Heart left ventricle (tissue), 16 donors: Measurements from ENCODE around the gene MPDU1. TPM values are rescaled to one million over a fixed set of nuclear protein-coding genes. Genes with fewer than 3 reads are reported as not detected.
A peak's percentile ranks its signal among the peaks of the same experiment; 100 is the strongest.

Source experiments
- ATAC-seq, 4 donors: fragments of 200-7000 bp; cut with Tn5 transposase; one replicate each; pipeline ENCODE4 v1.9.1; 2020 to 2022; ENCODE audit warnings: moderate library complexity in 4 of 4, mild to moderate bottlenecking in 3 of 4, moderate number of reproducible peaks in 1 of 4
- DNase-seq, 5 donors: peaks; one replicate each; pipeline ENCODE4 v3.0.0-alpha.2; 2020
- H3K27ac ChIP-seq, 12 donors: fragments of 200-600 bp; sonication (generic) in 4 of 12; one replicate each; pipeline versions ENCODE4 v1.5.0 to v1.8.0; 2016 to 2022; ENCODE audit warnings: mild to moderate bottlenecking in 2 of 12
- H3K27me3 ChIP-seq, 9 donors: fragments of 200-600 bp; sonication (generic) in 2 of 9; one replicate each; pipeline versions ENCODE4 v1.5.1 to v1.8.0; 2016 to 2022; ENCODE audit warnings: mild to moderate bottlenecking in 3 of 9
- H3K36me3 ChIP-seq, 9 donors: fragments of 200-600 bp; sonication (generic) in 2 of 9; one replicate each; pipeline versions ENCODE4 v1.5.0 to v1.8.0; 2018 to 2022; ENCODE audit warnings: mild to moderate bottlenecking in 2 of 9
- H3K4me1 ChIP-seq, 12 donors: fragments of 200-600 bp; sonication (generic) in 4 of 12; one replicate each; pipeline versions ENCODE4 v1.5.0 to v1.8.0; 2016 to 2022; ENCODE audit warnings: mild to moderate bottlenecking in 3 of 12
- H3K4me3 ChIP-seq, 12 donors: fragments of 200-600 bp; sonication (generic) in 4 of 12; one replicate each; pipeline versions ENCODE4 v1.5.0 to v1.8.0; 2017 to 2022; ENCODE audit warnings: mild to moderate bottlenecking in 9 of 12, moderate library complexity in 4 of 12
- H3K9me3 ChIP-seq, 12 donors: fragments of 200-600 bp; sonication (generic) in 4 of 12; one replicate each; pipeline versions ENCODE4 v1.5.0 to v1.8.0; 2016 to 2022; ENCODE audit warnings: mild to moderate bottlenecking in 1 of 12
- POLR2A ChIP-seq, 2 donors: fragments of 450-650 bp; IDR thresholded peaks; one replicate each; pipeline ENCODE4 v1.6.1; 2017; ENCODE audit warnings: antibody characterized with exemption in 2 of 2, mild to moderate bottlenecking in 2 of 2, moderate library complexity in 2 of 2
- WGBS, 4 donors: extraction: QIAGEN DNeasy Blood & Tissue Kit in 2 of 4; methylation state at CpG; one replicate each; pipeline versions ENCODE4 v1.1.5 to v1.1.7; 2013 to 2018; 5-methylcytosine and 5-hydroxymethylcytosine counted together
- intact Hi-C, 10 donors: fragments of 100-400 bp; cut with DNase I; formaldehyde crosslinking; loops; one replicate each; pipeline versions ENCODE4 v1.11.1 to v1.14.2; 2022
- polyA plus RNA-seq, 2 donors: library from polyadenylated mRNA; stranded (reverse); fragments of 200-250 nt; gene quantifications; one replicate each; pipeline ENCODE4 v1.2.3, GENCODE V29; 2013
- total RNA-seq, 9 donors: library from RNA; depleted of rRNA in 2 of 9; stranded (reverse); fragments of >200 nt in 2 of 9; fragmentation: NEBNext Ultra II Directional in 3 of 9; extraction: Animal tissue kit (Norgen Biotek cat#: 25700) in 3 of 9; gene quantifications; one replicate each; pipeline versions ENCODE4 v1.1.0 to v1.2.4, GENCODE V29; 2016 to 2023
- TF ChIP-seq, protein P1 (sequence below), 12 donors: fragments of 200-600 bp; sonication (generic) in 4 of 12; IDR thresholded peaks; one replicate each; pipeline versions ENCODE4 v1.5.0 to v1.8.0; 2018 to 2022; ENCODE audit warnings: antibody characterized with exemption in 12 of 12, mild to moderate bottlenecking in 5 of 12
- donor health status: ischemic (EF 13 %, LVEDD 7.1; RV severe dilation, severe dysfunction).
- donor health status: healthy with polysubstance abuse.
- donor health status: DM: no; HTN: yes; CAD: no.
- donor health status: DM: no; HTN: no; CAD: no.
- donor health status: ischemic (EF 25% LVEDD 6.9; RV normal size, moderate dysfunction).
- donor health status: ischemic (EF 25% LVEDD 5.7; RV mildly dilated, moderate dysfunction).
- donor health status: healthy.
- donor health status: DM: yes; HTN: yes; CAD: no.
- donor health status: ischemic (EF 35%, LVEDD 5.7; RV mildly dilated, moderate dysfunction).
- donor health status: nonischemic (EF 11% LVEDD 7.7; RV severe dilation, severe dysfunction).
- donor health status: DM: yes; HTN: yes; CAD: no.
- donor health status: PGD.
- donor health status: ischemic (EF 29% LVEDD 5.4; RV normal size, mild dysfunction).
- donor health status: nonischemic (EF 23%, LVEDD 6.1; RV moderate dilation, normal function).

Gene MPDU1
- total and polyA plus RNA-seq, 11 donors = 18.4 to 106 (median 33.3) TPM

DNA sequence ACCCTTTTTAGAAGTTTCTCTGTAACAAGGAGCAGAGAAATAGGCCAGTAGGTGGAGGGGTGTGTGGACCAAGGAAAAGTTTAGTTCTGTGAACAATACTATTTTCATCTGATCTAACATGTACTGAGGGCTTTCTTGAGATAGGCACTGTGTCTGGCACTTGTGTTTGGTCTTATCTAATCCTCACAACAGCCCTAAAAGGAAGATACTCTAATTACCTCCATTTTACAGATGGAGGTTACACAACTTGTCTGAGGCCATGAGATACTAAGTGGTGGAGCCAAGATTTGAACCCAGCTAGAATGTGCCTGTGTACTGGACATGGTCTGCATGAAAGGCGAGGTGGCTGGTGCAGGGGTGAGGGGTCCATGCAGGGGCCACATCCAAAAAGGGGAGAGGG, 30.3 kb upstream of the MPDU1 start:
- no peaks in the 10 kb centered on the region for H3K27me3 ChIP-seq
- H3K4me3 ChIP-seq = no peak overlapping the region
- WGBS, 4 donors = 95 to 100% (median 99%) methylated on average over 1 of the region's 1 CpG
- TF ChIP-seq, protein P1, sequence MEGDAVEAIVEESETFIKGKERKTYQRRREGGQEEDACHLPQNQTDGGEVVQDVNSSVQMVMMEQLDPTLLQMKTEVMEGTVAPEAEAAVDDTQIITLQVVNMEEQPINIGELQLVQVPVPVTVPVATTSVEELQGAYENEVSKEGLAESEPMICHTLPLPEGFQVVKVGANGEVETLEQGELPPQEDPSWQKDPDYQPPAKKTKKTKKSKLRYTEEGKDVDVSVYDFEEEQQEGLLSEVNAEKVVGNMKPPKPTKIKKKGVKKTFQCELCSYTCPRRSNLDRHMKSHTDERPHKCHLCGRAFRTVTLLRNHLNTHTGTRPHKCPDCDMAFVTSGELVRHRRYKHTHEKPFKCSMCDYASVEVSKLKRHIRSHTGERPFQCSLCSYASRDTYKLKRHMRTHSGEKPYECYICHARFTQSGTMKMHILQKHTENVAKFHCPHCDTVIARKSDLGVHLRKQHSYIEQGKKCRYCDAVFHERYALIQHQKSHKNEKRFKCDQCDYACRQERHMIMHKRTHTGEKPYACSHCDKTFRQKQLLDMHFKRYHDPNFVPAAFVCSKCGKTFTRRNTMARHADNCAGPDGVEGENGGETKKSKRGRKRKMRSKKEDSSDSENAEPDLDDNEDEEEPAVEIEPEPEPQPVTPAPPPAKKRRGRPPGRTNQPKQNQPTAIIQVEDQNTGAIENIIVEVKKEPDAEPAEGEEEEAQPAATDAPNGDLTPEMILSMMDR (IDR thresholded peaks at IDR 0.05) = no peak
- TF ChIP-seq POLR2A (IDR thresholded peaks at IDR 0.05) = no peak
- no peak for DNase-seq
- peaks cover 6 to 70% (median 25%) of the 10 kb centered on the region in 12 donors for H3K4me1 ChIP-seq
- peaks cover 0 to 21% (median 6%) of the 10 kb centered on the region in 9 donors for H3K36me3 ChIP-seq
- H3K9me3 ChIP-seq = no peaks in the 10 kb centered on the region
- no peak for ATAC-seq
- intact Hi-C loops = loop anchor here in 1 of 10 donors (10.0 kb wide), 1 partner anchor 199 kb away; the partner anchor contains the start of genes KCTD11 and TMEM95
- H3K27ac ChIP-seq = peak overlapping the region in 4 of 12 donors; percentile 24 to 95 (median 32)

DNA sequence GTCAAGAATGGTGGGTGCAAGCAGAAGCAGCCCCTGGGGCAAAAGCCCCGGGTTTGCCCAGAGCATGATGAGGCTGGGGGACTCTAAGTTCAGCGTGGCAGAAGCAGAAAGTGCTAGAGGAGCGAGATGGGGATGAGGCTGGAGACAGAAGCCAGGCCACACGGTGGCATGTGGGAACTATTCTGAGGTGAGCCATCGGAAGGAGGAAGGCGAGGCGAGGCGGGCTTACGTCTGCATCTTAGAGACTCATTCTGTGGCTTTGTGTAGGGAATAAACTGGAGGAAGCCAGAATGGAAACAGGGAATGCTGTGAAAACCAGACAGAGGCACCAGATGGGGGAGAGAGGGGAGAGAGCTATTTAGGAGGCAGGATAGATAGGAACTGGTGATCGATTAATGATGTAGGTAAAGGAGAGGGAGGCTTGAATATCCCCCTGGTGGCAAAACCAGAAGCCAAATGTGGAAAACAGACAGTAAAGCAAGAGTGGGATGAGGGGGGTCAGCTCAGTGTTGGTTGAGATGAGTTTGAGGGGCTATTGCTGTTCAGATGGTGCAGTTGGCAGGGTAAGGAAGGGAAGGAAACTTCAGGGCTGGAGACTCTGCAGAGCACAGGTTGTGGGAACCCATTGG, 28.2 kb upstream of the MPDU1 start:
- H3K36me3 ChIP-seq = peaks cover 0 to 20% (median 5%) of the 10 kb centered on the region in 9 donors
- ATAC-seq = no peak
- H3K27ac ChIP-seq = peak overlapping the region in 1 of 12 donors; percentile 19
- no peaks in the 10 kb centered on the region for H3K9me3 ChIP-seq
- no peak for TF ChIP-seq POLR2A (IDR thresholded peaks at IDR 0.05)
- TF ChIP-seq, protein P1 (IDR thresholded peaks at IDR 0.05) = no peak
- H3K4me3 ChIP-seq = no peak overlapping the region
- peaks cover 11 to 77% (median 35%) of the 10 kb centered on the region in 12 donors for H3K4me1 ChIP-seq
- intact Hi-C loops = loop anchor here in 4 of 10 donors (5.0 to 10.0 kb wide), 5 partner anchors 38 to 203 kb away; partner anchors contain the start of genes KCTD11 (in 2 of the 4) and TMEM95 (in 2 of the 4)
- DNase-seq = no peak
- 63 to 73% (median 70%) methylated on average over 10 of the region's 10 CpGs for WGBS, 4 donors
- no peaks in the 10 kb centered on the region for H3K27me3 ChIP-seq

DNA sequence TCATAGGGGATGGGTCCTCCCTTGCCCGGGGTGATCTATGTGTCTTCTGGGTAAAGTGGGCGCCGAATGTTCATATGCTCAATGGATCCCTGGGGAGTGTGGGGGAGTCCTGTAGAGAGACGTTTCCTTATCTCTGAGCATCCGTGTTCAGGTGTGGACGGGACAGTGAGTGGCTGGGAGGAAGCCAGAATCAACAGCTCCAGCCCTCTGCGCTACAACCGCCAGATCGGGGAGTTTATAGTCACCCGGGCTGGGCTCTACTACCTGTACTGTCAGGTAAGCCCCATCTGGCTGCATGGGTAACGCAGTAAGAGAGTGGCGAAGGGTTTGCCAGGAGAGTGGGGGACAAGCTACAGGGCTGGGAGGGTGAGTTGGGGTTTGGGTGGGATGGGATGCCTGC, 27.0 kb upstream of the MPDU1 start:
- intact Hi-C loops = loop anchor here in 4 of 10 donors (5.0 to 10.0 kb wide), 5 partner anchors 39 to 204 kb away; partner anchors contain the start of genes KCTD11 (in 2 of the 4) and TMEM95 (in 2 of the 4)
- ATAC-seq (no peak), DNase-seq (no peak)
- Histone ChIP-seq H3K27ac (peak overlapping the region in 8 of 12 donors; percentile 90 to 98 (median 94)), H3K9me3 (no peaks in the 10 kb centered on the region), H3K4me1 (peaks cover 11 to 70% (median 40%) of the 10 kb centered on the region in 12 donors), H3K4me3 (no peak overlapping the region), H3K36me3 (peaks cover 0 to 12% (median 0%) of the 10 kb centered on the region in 9 donors), H3K27me3 (no peaks in the 10 kb centered on the region)
- WGBS, 4 donors = 78 to 84% (median 81%) methylated on average over 12 of the region's 12 CpGs
- TF ChIP-seq, protein P1 (IDR thresholded peaks at IDR 0.05) = no peak
- TF ChIP-seq POLR2A (IDR thresholded peaks at IDR 0.05) = no peak

DNA sequence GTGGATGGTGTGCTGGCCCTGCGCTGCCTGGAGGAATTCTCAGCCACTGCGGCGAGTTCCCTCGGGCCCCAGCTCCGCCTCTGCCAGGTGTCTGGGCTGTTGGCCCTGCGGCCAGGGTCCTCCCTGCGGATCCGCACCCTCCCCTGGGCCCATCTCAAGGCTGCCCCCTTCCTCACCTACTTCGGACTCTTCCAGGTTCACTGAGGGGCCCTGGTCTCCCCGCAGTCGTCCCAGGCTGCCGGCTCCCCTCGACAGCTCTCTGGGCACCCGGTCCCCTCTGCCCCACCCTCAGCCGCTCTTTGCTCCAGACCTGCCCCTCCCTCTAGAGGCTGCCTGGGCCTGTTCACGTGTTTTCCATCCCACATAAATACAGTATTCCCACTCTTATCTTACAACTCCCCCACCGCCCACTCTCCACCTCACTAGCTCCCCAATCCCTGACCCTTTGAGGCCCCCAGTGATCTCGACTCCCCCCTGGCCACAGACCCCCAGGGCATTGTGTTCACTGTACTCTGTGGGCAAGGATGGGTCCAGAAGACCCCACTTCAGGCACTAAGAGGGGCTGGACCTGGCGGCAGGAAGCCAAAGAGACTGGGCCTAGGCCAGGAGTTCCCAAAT, 26.4 kb upstream of the MPDU1 start:
- ATAC-seq (no peak), DNase-seq (no peak)
- no peaks in the 10 kb centered on the region for H3K27me3 ChIP-seq
- peaks cover 0 to 9% (median 0%) of the 10 kb centered on the region in 9 donors for H3K36me3 ChIP-seq
- TF ChIP-seq, protein P1 (IDR thresholded peaks at IDR 0.05) = no peak
- TF ChIP-seq POLR2A (IDR thresholded peaks at IDR 0.05) = no peak
- H3K4me3 ChIP-seq = peak overlapping the region in 7 of 12 donors; percentile 25 to 98 (median 93)
- peak overlapping the region; percentile 86 to 98 (median 94) for H3K27ac ChIP-seq
- no peaks in the 10 kb centered on the region for H3K9me3 ChIP-seq
- intact Hi-C loops = loop anchor here in 4 of 10 donors (5.0 to 10.0 kb wide), 5 partner anchors 40 to 205 kb away; partner anchors contain the start of genes KCTD11 (in 2 of the 4) and TMEM95 (in 2 of the 4)
- H3K4me1 ChIP-seq = peaks cover 11 to 66% (median 41%) of the 10 kb centered on the region in 12 donors
- WGBS, 4 donors = 65 to 68% (median 67%) methylated on average over 18 to 19 of the region's 19 CpGs
